ENCODE results near the gene ICAM4.

- TF ChIP-seq MXI1 (conservative IDR thresholded peaks at IDR 0.05; ENCODE audit: poor library complexity, severe bottlenecking) (no peak), EZH2 (IDR thresholded peaks at IDR 0.05; ENCODE audit: borderline replicate concordance, insufficient read depth, low read length, poor library complexity, severe bottlenecking) (no peak), SMC3 (conservative IDR thresholded peaks at IDR 0.05; ENCODE audit: poor library complexity) (no peak), POLR2AphosphoS5 (IDR thresholded peaks at IDR 0.05) (no peak)
- TF ChIP-seq, protein P1, sequence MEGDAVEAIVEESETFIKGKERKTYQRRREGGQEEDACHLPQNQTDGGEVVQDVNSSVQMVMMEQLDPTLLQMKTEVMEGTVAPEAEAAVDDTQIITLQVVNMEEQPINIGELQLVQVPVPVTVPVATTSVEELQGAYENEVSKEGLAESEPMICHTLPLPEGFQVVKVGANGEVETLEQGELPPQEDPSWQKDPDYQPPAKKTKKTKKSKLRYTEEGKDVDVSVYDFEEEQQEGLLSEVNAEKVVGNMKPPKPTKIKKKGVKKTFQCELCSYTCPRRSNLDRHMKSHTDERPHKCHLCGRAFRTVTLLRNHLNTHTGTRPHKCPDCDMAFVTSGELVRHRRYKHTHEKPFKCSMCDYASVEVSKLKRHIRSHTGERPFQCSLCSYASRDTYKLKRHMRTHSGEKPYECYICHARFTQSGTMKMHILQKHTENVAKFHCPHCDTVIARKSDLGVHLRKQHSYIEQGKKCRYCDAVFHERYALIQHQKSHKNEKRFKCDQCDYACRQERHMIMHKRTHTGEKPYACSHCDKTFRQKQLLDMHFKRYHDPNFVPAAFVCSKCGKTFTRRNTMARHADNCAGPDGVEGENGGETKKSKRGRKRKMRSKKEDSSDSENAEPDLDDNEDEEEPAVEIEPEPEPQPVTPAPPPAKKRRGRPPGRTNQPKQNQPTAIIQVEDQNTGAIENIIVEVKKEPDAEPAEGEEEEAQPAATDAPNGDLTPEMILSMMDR (IDR thresholded peaks at IDR 0.05; ENCODE audit: poor library complexity, severe bottlenecking): no peak
- TF ChIP-seq, protein P2, sequence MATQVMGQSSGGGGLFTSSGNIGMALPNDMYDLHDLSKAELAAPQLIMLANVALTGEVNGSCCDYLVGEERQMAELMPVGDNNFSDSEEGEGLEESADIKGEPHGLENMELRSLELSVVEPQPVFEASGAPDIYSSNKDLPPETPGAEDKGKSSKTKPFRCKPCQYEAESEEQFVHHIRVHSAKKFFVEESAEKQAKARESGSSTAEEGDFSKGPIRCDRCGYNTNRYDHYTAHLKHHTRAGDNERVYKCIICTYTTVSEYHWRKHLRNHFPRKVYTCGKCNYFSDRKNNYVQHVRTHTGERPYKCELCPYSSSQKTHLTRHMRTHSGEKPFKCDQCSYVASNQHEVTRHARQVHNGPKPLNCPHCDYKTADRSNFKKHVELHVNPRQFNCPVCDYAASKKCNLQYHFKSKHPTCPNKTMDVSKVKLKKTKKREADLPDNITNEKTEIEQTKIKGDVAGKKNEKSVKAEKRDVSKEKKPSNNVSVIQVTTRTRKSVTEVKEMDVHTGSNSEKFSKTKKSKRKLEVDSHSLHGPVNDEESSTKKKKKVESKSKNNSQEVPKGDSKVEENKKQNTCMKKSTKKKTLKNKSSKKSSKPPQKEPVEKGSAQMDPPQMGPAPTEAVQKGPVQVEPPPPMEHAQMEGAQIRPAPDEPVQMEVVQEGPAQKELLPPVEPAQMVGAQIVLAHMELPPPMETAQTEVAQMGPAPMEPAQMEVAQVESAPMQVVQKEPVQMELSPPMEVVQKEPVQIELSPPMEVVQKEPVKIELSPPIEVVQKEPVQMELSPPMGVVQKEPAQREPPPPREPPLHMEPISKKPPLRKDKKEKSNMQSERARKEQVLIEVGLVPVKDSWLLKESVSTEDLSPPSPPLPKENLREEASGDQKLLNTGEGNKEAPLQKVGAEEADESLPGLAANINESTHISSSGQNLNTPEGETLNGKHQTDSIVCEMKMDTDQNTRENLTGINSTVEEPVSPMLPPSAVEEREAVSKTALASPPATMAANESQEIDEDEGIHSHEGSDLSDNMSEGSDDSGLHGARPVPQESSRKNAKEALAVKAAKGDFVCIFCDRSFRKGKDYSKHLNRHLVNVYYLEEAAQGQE (IDR thresholded peaks at IDR 0.05; ENCODE audit: borderline replicate concordance): no peak
These were observed 41.4 kb upstream of the ICAM4 start for GRCh38 chr19:10245189-10245939.

All from neural cell (in vitro differentiated cells).